Left lung (tissue), 10 donors: ENCODE data around the gene ZDHHC13. TPM values are rescaled to one million over a fixed set of nuclear protein-coding genes. Genes with fewer than 3 reads are reported as not detected.
"Not testable (repeated sequence)": the region's sequence is repeated elsewhere in the genome, so short reads cannot be mapped to it uniquely, and the experiment has no call there.

Experiments used
- ATAC-seq: fragments of 200-7000 bp; cut with Tn5 transposase; one replicate; pipeline ENCODE4 v1.9.1; 2020; ENCODE audit warnings: moderate library complexity
- DNase-seq, 4 donors: peaks; one replicate each; pipeline ENCODE4 v3.0.0-alpha.2; 2013 to 2020
- H3K27ac ChIP-seq, 2 donors: fragments of 200-600 bp; sonication (generic) in 1 of 2; one replicate each; pipeline versions ENCODE4 v1.5.0 to v1.8.0; 2020 to 2021
- H3K27me3 ChIP-seq, 2 donors: fragments of 200-600 bp; sonication (generic) in 1 of 2; one replicate each; pipeline versions ENCODE4 v1.5.0 to v1.8.0; 2020 to 2021
- H3K36me3 ChIP-seq, 2 donors: fragments of 200-600 bp; sonication (generic) in 1 of 2; one replicate each; pipeline versions ENCODE4 v1.5.0 to v1.8.0; 2020 to 2021
- H3K4me1 ChIP-seq, 2 donors: fragments of 200-600 bp; one replicate each; pipeline ENCODE4 v1.8.0; 2021
- H3K4me3 ChIP-seq, 2 donors: fragments of 200-600 bp; sonication (generic) in 1 of 2; one replicate each; pipeline versions ENCODE4 v1.5.0 to v1.8.0; 2020 to 2021; ENCODE audit warnings: mild to moderate bottlenecking in 1 of 2
- H3K9me3 ChIP-seq, 2 donors: fragments of 200-600 bp; sonication (generic) in 1 of 2; one replicate each; pipeline versions ENCODE4 v1.5.0 to v1.8.0; 2020 to 2021
- intact Hi-C, 2 donors: fragments of 100-400 bp; cut with DNase I; formaldehyde crosslinking; loops; one replicate each; pipeline versions ENCODE4 v1.11.2 to v1.14.2; 2022
- polyA plus RNA-seq, 6 donors: library from polyadenylated mRNA; unstranded; fragments of 120-200 nt; gene quantifications; one replicate each; pipeline ENCODE4 v1.2.1, GENCODE V29; 2013; ENCODE audit not compliant: insufficient read length in 6 of 6
- total RNA-seq, 2 donors: library from RNA; stranded (reverse); fragmentation: NEBNext Ultra II Directional; extraction: Animal tissue kit (Norgen Biotek cat#: 25700); gene quantifications; one replicate each; pipeline ENCODE4 v1.2.1, GENCODE V29; 2021
- TF ChIP-seq, protein P1 (sequence below), 2 donors: fragments of 200-600 bp; sonication (generic) in 1 of 2; IDR thresholded peaks; one replicate each; pipeline versions ENCODE4 v1.5.0 to v1.8.0; 2021; ENCODE audit warnings: antibody characterized with exemption in 2 of 2
- donor health status: DM: no; HTN: yes; CAD: no.
- donor health status: DM: no; HTN: no; CAD: no.

The ZDHHC13 gene
- total and polyA plus RNA-seq, 8 donors: 13.7 to 37.9 (median 25.0) TPM

DNA sequence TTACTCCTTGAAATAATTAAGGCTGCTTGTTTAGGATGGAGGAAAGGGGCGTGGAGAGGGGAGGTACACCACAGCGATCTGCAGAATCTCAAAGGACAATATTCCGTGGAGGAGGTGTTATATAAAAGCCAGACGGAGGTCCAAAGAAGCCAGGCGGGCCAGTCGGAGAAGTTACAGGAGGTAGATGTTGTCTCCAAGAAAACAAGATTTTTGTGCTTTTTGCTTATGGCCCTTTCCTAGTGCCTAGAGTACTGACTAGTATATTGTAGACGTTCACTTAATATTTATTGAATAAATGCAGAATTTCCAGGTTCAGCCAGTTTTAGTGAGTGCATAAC, 761 bp downstream of the ZDHHC13 start:
- ATAC-seq: no peak
- H3K4me3 ChIP-seq: peak overlapping the region; percentile 85 to 91
- TF ChIP-seq, protein P1, sequence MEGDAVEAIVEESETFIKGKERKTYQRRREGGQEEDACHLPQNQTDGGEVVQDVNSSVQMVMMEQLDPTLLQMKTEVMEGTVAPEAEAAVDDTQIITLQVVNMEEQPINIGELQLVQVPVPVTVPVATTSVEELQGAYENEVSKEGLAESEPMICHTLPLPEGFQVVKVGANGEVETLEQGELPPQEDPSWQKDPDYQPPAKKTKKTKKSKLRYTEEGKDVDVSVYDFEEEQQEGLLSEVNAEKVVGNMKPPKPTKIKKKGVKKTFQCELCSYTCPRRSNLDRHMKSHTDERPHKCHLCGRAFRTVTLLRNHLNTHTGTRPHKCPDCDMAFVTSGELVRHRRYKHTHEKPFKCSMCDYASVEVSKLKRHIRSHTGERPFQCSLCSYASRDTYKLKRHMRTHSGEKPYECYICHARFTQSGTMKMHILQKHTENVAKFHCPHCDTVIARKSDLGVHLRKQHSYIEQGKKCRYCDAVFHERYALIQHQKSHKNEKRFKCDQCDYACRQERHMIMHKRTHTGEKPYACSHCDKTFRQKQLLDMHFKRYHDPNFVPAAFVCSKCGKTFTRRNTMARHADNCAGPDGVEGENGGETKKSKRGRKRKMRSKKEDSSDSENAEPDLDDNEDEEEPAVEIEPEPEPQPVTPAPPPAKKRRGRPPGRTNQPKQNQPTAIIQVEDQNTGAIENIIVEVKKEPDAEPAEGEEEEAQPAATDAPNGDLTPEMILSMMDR (IDR thresholded peaks at IDR 0.05): no peak
- no peaks in the 10 kb centered on the region for H3K9me3 ChIP-seq
- no peaks in the 10 kb centered on the region for H3K36me3 ChIP-seq
- no peak for DNase-seq
- no peak overlapping the region for H3K27ac ChIP-seq
- peaks cover 0 to 16% of the 10 kb centered on the region in 2 donors for H3K27me3 ChIP-seq
- peaks cover 0 to 37% of the 10 kb centered on the region in 2 donors for H3K4me1 ChIP-seq
- intact Hi-C loops: no loop called here

DNA sequence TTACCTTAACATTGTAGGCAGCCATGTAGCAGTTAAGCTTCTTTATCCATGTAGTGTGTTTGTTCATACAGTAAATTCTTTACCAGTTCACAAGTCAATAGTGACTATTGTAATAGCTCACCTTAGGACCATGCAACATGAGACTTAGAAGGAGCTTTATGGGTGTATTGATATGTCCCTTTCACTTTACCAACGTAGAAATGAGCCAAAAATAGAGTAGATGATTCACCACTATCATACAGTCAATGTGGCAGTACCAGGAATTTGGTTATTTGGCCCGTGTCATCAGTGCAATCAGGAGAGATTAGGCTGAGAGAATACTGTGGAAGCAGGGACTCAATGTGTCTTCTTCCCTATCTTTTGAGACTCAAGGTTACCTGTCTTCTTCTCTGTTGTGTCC, 4.7 kb downstream of the ZDHHC13 start:
- ATAC-seq (no peak), DNase-seq (no peak)
- TF ChIP-seq, protein P1 (IDR thresholded peaks at IDR 0.05): no peak

DNA sequence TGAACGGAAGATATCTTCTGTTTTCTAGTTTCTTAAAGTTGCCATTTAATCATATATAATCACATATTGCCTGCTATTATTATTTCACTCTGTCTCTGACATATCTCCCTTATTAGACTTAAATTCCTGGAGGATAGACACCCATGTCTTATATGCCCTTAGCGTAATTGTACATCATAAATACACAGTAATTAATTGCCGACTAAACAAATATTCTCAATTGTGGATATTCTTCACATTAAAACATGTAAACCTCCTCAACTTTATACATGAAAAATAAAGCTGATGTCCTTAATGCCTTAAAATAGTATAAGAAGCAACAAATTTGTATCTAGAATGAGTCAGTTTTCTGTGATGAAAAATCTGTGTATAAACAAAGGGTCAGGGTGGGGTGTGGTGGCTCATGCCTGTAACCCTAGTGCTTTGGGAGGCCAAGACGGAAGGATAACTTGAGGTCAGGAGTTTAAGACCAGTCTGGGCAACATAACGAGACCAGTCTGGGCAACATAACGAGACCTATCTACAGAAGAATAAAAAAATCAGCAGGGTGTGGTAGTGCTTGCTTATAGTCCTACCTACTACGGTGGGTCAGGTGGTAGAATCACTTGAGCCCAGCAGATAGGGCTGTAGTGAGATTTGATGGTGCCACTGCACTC, 6.1 kb downstream of the ZDHHC13 start:
- intact Hi-C loops: no loop called here
- no peaks in the 10 kb centered on the region for H3K27me3 ChIP-seq
- H3K9me3 ChIP-seq: no peaks in the 10 kb centered on the region
- DNase-seq (no peak), ATAC-seq (no peak)
- H3K27ac ChIP-seq: no peak overlapping the region
- peaks cover 0 to 24% of the 10 kb centered on the region in 2 donors for H3K4me1 ChIP-seq
- TF ChIP-seq, protein P1 (IDR thresholded peaks at IDR 0.05): no peak
- H3K4me3 ChIP-seq: no peak overlapping the region
- peaks cover 0 to 9% of the 10 kb centered on the region in 2 donors for H3K36me3 ChIP-seq

More for the DNA sequence above, 4.7 kb downstream of the ZDHHC13 start:
- intact Hi-C loops: no loop called here
- Histone ChIP-seq H3K27me3 (peaks cover 0 to 9% of the 10 kb centered on the region in 2 donors), H3K36me3 (peaks cover 0 to 8% of the 10 kb centered on the region in 2 donors), H3K4me1 (peaks cover 0 to 31% of the 10 kb centered on the region in 2 donors), H3K9me3 (no peaks in the 10 kb centered on the region), H3K4me3 (no peak overlapping the region), H3K27ac (no peak overlapping the region)

DNA sequence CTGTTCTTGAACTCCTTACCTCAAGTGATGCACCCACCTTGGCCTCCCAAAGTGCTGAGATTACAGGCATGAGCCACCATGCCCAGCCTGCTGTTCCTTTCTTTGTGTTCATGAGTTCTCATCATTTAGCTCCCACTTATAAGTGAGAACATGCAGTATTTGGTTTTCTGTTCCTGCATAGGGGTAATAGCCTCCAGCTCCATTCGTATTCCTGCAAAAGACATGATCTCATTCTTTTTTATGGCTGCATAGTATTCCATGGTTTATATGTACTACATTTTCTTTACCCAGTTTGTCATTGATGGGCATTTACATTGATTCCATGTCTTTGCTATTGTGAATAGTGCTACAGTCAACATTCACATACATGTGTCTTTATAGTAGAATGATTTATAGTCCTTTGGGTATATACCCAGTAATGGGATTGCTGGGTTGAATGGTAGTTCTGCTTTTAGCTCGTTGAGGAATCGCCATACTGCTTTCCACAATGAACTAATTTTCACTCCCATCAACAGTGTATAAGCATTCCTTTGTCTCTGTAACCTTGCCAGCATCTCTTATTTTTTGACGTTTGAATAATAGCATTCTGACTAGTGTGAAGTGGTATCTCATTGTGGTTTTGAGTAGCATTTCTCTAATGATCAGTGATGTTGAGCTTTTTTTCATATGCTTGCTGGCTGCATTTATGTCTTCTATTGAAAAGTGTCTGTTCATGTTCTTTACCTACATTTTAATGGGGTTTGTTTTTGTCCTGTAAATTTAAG, 9.8 kb downstream of the ZDHHC13 start:
- H3K4me1 ChIP-seq, H3K27me3 ChIP-seq, H3K9me3 ChIP-seq, DNase-seq, H3K36me3 ChIP-seq, H3K27ac ChIP-seq, ATAC-seq, intact Hi-C loops, H3K4me3 ChIP-seq: not testable (repeated sequence)

DNA sequence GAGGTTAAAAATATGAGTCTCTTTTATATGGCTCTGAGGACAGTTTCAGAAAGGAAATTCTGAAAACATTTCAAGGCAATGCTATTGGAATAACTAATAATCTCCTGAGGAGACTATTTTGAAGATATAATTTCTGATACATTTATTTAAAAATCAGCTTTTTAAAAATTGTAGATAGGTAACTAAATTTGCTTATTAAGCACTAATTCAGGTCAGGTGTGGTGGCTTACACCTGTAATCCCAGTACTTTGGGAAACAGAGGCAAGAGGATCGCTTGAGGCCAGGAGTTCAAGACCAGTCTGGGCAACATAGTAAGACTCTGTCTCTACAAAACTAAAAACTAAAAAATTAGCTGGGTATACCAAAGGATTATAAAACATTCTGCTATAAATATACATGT, 17.0 kb downstream of the ZDHHC13 start:
- DNase-seq: no peak
- ATAC-seq: no peak
- intact Hi-C loops: no loop called here
- Histone ChIP-seq H3K4me3 (no peak overlapping the region), H3K27ac (no peak overlapping the region), H3K36me3 (peaks cover 0 to 20% of the 10 kb centered on the region in 2 donors), H3K4me1 (no peaks in the 10 kb centered on the region), H3K9me3 (peaks cover 0 to 4% of the 10 kb centered on the region in 2 donors), H3K27me3 (no peaks in the 10 kb centered on the region)
- TF ChIP-seq, protein P1 (IDR thresholded peaks at IDR 0.05): no peak

DNA sequence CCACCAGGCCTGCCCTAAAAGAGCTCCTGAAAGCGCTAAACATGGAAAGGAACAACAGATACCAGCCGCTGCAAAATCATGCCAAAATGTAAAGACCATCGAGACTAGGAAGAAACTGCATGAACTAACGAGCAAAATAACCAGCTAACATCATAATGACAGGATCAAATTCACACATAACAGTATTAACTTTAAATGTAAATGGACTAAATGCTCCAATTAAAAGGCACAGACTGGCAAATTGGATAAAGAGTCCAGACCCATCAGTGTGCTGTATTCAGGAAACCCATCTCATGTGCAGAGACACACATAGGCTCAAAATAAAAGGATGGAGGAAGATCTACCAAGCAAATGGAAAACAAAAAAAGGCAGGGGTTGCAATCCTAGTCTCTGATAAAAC, 19.9 kb downstream of the ZDHHC13 start:
- intact Hi-C loops, ATAC-seq, H3K9me3 ChIP-seq, H3K27me3 ChIP-seq, H3K27ac ChIP-seq, DNase-seq, H3K4me1 ChIP-seq, H3K4me3 ChIP-seq: not testable (repeated sequence)
- peaks cover 0 to 20% of the 10 kb centered on the region in 2 donors for H3K36me3 ChIP-seq
